NCI-H524 treated with DMSO at 0.1 percent for 48 hours (cell line): ENCODE results near the gene NELFCD.
A peak's percentile ranks its signal among the peaks of the same experiment; 100 is the strongest.
"Not testable (repeated sequence)": the region's sequence is repeated elsewhere in the genome, so short reads cannot be mapped to it uniquely, and the experiment has no call there.

Experiments
- DNase-seq: peaks from one replicate; lab custom pipeline; 2025; lab: John Stamatoyannopoulos, UW

The NELFCD gene, protein sequence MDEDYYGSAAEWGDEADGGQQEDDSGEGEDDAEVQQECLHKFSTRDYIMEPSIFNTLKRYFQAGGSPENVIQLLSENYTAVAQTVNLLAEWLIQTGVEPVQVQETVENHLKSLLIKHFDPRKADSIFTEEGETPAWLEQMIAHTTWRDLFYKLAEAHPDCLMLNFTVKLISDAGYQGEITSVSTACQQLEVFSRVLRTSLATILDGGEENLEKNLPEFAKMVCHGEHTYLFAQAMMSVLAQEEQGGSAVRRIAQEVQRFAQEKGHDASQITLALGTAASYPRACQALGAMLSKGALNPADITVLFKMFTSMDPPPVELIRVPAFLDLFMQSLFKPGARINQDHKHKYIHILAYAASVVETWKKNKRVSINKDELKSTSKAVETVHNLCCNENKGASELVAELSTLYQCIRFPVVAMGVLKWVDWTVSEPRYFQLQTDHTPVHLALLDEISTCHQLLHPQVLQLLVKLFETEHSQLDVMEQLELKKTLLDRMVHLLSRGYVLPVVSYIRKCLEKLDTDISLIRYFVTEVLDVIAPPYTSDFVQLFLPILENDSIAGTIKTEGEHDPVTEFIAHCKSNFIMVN

DNA sequence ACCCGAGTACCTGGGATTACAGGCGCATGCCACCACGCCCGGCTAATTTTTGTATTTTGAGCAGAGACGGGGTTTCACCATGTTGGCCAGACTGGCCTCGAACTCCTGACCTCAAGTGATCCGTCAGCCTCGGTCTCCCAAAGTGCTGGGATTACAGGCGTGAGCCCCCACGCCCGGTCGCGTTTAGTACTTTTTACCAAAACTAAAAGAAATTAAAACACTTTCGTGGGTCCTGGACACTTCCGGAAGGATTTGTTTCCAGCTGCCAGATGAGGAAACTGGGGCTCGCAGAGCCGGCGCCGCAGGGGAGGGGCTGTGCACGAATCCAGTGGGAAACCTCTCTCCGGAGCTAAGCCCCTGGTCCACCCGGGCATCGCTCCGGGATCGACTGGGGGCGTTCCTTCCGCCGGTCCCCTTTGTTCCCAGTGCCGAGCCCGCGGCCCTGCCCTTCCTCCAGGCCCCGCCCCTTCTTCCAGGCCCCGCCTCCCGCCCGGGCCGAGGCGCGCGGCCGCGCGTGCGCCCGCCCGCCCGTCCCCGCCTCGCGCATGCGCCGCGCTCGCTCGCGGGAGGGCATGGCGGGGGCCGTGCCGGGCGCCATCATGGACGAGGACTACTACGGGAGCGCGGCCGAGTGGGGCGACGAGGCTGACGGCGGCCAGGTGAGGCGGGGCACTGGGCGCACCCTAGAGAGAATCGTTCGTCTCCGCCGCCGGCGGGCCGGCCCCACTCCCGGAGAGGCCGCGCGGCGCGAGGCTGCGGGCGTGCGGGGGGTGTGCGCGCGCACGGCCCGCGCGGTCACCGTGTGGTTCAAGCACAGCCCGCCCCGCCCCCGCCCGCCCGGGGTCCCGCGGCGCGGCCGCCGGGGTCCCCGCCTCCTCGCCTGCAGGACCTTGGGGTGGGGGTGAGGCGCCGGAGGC lies at the start of gene NELFCD:
Gene NELFCD (plus strand): TSS at position 546 of the 917 bp plus-strand sequence. CDS start 54 bp downstream, at position 600.
- DNase-seq: peak; percentile 20

DNA sequence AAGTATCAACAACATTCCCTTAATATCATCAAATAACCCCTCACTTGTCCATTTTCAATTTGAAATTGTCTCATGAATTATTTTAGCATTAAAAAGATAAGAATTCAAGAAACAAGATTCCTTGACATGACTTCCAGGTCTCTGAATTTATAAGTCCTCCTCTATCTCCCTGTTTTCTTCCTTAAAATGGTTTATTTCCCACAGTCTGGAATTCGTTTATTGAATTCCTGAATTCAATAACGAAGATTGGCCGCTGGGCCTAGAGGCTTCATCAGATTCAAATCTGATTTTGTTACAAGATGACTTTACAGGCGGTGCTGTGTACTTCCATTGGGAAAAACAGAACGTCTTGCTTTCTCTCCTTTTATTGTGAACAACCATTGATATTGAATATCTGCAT lies 48.9 kb upstream of the NELFCD start:
- no peak for DNase-seq

DNA sequence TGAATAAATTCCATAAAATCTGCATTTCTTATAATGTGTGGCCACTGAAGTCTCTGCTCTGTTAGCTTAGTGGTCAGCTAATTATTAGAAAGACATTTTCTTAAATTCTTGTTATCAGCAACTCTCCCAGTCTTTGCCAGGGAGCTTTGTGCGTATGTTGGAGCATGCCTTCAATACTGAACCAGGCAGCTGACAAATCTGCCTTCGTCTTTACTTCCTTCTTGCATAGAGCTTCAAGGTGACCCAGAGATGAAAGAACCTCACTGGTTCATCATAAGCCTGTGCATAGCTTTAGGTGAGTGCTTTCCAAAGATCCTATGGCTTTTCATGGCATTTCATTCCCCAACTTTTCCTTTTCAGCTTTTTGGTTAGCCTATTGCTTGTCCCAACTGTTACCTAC lies 43.0 kb upstream of the NELFCD start:
- no peak for DNase-seq

DNA sequence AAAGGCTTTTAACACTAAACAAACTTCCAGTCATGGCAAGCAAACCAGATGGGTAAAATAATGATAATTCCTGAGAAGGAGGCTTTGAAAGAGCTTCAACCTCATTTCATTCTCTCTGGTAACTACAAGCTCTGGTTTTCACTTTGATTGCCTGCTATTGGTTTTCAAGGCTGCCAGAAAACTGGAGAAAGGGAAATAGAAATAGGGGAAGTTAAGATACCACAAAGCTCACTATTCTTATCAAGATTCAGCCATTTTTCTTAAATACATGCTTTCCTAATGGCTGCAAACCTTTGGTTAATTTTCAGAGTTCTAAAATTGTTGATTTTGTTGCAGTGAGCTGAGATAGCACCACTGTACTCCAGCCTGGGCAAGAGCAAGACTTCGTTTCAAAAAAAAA lies 42.5 kb upstream of the NELFCD start:
- no peak for DNase-seq

DNA sequence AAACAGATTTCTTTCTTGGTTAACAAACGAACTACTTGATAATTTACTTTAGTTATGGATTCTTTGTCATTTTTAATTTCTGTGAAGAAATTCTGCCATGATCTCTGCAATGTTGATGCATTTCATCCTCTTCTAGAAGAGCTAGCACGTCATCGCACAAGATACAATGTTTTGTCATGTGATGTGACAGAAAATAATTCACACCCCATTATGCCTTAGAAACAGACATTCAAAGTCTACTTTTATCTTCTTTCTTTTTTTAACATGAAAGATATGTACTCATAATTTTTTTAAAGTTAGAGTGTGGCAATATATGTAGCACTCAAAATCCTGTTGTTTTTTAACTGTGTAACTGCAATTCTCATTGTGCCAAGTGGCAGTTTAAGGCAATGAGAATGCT lies 39.6 kb upstream of the NELFCD start:
- DNase-seq: no peak

DNA sequence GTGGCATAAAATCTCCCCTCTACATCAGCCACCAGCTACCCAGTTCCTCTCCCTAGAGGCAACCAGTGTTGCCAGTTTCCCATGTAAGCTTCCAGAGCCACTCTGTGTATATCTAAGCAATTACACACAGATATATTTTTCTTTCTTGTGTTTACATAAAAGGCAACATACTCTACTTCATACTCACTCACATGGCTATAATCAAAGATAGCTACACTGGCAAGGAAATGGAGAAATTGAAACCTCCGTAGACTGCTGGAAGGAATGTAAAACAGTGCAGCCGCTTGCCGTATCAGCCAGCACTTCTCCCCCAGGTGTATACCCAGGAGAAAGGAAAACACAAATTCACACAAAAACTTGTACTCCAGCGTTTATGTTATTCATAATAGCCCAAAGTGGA lies 38.5 kb upstream of the NELFCD start:
- DNase-seq: no peak

DNA sequence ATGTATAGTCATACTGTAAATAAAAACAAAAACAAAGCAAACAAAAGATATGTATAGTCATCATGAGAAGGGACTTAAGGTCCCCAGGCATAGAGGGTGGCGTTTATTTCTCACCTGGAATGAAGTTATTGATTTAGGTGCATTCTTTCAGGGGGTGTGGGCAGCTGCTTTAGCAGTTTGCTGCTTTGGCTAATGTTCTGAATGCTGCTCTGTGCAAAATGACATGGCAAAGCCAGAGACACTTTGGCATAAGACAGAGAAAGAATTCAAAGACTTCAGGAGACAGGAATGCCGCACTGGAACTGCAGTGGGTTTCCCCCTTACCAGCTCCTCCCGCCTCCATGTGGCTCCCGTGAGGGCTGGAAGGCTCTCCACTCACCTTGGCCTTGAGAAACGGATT lies 36.4 kb upstream of the NELFCD start:
- DNase-seq: no peak

DNA sequence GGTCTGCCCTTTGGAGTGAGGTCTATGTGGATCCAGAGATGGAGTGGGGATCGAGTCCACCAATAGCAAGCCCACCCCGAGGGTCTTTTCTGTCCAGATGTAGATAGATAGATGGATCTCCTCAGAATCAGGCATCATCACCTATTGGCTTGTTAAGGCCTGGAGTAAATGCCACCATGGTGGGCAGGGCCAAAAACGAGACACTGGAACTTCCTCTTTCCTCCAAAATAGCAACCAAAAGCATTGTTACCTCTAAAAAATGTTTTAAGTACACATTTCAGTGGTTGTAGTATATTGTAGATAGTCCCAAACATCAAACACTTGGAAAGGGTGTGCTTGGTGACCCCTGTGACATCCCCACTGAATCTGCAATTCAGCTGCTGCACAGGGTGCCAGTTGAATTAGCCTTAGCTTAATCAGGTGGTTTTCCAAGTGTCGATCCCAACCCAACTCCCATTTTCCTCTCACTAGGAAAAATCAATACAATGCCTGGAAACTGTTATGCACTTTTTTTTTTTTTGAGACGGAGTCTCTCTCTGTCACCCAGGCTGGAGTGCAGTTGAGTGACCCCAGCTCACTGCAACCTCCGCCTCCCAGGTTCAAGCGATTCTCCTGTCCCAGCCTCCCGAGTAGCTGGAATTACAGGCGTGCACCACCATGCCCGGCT lies 35.0 kb upstream of the NELFCD start:
- DNase-seq: no peak

DNA sequence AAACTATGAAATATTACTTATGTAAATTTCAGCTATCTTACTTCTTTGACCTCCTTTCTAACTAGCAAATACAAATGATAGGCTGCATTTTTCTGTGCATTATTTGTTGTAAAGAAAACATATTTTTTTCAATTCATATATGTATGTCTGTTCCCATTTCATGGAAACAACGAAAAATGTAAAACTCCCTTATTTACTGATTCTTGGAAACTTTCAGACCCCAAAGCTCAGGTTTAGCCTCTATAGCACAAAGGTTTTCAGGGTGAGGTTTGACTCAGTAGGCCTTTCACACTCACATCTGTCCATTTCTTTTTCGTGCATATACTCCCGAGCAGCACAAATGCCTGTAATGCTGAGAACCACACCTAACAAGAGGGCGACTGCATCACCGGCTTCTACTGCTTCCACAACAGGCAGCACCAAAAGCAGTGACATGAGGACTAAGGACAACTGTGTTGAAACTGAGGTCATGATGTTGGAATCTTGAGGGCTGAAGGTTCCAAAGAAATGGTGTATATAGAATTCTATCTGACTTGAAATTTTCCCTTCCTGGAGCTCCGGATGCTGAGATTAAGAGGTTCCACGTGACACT lies 33.2 kb upstream of the NELFCD start:
- DNase-seq: not testable (repeated sequence)

DNA sequence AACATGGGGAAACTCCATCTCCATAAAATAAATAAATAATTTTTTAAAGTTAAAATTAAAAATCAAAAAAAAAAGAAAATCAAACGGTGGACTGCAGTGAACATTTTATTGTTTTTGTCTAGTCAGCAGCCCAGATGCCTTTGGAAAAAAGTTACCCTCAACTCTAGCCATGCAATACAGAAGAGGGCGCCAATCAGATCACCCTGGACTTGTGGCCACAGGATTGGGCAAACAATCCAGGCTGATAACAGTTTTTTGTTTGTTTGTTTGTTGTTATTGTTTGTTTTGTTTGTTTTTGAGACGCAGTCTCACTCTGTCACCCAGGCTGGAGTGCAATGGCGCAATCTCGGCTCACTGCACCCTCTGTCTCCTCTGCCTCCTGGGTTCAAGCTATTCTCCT lies 30.5 kb upstream of the NELFCD start:
- DNase-seq: no peak

DNA sequence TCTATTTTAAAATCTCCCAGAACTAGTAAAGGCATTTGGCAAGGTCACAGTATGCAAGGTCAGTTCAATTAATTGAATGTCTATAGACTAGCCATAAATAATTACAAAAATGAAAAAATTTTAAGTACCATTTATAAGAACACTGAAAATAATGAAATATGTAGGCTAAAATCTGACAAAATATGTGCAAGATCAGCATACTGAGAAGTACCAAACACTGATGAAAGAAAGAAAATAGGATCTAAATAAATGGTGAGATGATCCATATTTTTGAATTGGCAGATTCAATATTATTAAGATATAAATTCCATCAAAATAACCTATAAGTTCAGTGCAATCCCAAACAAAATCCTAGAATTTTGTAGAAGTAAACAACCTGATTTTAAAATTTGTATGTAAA lies 28.0 kb upstream of the NELFCD start:
- no peak for DNase-seq

DNA sequence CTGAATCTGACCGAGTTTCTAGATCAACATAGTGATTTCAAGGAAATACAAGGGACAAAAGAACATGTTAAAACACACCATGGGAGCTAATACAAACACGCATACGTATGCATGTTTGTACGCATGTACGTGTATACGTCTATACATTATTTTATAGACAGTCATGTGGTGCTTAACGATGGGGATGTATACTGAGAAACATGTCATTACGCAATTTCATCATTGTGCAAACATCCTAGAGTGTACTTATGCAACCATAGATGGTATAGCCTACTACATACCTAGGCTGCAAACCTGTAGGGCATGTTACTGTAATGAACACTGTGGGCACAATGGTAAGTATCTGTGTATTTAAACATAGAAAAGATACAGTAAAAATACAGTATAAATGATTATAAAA lies 25.0 kb upstream of the NELFCD start:
- no peak for DNase-seq

DNA sequence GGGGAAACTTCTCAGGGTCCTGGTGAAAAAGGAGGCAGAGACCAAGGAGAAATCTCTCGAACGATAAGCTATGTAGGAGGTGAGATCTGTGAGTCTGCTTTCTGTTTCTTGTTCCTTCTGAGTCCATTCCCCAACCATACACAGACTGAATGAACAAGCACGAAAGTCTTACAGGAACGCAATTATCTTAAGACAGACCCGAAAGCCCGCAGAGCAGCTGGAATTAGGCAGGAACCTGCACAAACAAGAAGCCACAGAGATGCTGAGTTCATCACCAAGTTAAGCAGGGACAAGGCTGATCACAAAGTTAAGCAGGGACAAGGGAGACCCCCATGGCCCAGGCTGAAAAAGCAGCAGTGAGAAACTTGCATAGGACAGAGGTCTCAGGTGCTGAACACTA lies 21.4 kb upstream of the NELFCD start:
- DNase-seq: no peak

DNA sequence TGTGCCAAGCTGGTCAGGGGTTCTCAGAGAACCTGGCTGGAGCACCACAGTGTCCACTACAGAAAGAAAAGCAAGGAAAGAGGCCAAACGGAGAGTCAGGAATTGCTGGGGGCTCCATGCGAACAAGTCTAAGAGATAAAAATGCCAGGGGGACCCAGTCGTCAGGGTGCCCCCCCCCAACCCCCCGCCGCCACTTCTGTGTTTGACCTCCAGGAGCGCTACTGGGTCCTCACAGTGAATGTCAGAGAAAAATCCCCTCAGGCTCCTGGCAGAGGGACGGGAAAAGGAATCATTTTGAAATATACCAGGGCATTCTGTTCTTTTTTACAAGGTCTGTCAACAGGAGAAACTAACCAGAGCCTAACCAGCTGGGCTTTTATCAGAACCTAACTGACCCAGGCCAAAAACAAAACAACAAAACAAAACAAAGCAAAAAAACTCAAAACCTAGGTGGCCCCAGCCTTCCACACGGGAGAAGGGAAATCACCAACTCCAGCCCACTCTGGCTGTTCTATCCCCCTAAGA lies 17.9 kb upstream of the NELFCD start:
- DNase-seq: no peak

DNA sequence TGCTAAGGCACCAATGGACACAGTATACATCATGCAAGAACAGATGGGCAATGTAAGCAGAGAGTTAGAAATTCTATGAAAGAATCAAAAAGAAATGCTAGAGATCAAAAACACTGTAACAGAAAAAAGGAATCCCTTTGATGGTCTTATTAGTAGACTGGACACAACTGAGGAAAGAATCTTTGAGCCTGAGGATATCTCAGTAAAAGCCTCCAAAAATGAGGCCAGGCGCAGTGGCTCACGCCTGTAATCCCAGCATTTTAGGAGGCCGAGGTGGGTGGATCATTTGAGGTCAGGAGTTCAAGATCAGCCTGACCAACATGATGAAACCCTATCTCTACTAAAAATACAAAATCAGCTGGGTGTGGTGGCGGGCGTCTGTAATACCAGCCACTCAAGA lies 17.1 kb upstream of the NELFCD start:
- DNase-seq: not testable (repeated sequence)

DNA sequence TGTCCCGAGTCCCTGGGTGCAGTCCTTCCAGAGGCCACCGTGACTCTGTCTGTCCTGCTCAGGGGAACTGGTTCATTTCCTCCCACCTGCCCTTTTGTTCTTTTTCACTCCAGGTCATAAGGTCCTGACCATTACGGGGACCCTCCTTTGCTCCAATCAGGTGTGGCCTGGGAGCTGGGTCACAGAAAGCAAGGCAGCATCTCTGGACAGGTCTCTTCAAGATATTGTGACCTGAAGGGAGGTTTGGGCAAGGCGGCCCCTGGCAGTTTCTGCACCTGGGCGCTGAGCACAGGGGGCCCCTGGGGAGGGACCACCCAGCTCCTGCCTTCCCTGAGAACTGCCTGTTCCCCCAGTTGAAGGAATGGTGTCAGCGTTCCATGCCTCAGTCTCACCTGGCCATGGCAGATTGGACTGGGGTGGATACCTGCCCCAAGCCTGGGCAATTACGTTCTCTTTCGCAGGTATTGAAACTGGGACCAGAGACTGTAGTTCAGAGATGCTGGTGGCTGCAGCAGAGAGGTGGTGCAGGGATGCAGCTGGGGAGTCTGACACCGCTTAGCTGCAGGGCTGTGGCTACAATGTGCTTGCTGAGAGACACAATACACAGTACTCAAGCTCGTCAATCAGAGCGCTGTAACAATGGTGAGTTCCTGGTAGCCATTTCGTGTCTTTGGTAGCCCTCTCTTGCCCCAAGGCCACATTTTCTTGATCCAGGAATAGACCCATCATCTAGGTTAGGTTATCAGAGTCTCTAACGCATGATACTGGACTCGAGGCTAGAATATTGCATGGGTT lies 15.6 kb upstream of the NELFCD start:
- no peak for DNase-seq

DNA sequence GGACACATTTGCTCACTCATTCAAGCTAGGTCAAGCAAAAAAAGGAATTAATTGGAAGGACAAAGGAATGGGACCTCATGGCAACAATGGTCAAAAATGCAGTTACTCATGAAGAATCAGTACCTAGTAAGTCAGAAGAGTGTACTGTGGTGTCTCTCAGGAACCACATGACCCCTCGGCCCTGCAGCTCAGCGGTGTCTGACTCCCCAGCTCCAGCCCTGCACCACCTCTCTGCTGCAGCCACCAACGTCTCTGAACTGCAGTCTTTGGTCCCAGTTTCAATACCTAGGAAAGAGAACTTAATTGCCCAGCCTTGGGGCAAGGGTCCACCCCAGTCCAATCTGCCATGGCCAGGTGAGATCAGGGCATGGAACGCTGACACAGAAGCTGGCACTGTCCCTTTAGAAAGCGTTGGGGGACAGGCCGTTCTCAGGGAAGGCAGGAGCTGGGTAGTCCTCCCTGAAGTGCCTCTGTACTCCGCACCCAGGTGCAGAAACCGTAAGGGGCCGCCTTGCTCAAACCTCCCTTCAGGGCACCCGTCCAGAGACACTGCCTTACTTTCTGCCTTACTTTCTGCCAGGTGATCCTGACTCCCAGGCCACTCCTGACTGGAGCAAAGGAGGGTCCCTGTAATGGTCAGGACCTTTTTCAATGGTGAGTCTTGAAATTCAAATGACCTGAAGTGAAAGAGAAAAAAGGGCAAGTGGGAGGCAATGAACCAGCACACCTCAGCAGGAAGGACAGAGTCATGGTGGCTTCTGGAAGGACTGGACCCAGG lies 13.2 kb upstream of the NELFCD start:
- DNase-seq: no peak

DNA sequence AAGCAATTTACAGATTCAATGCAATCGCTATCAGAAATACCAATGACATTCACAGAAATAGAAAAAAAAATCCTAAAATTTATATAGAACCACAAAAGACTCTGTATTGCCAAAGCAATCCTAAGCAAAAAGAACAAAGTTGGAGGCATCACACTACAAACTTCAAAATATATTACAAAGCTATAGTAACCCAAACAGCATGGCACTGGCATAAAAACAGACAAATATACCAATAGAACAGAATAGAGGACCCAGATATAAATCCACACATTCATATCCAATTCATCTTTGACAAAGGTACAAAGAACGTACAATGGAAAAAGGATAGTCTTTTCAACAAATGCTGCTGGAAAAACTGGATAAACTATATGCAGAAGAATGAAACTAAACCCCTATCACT lies 11.6 kb upstream of the NELFCD start:
- no peak for DNase-seq

DNA sequence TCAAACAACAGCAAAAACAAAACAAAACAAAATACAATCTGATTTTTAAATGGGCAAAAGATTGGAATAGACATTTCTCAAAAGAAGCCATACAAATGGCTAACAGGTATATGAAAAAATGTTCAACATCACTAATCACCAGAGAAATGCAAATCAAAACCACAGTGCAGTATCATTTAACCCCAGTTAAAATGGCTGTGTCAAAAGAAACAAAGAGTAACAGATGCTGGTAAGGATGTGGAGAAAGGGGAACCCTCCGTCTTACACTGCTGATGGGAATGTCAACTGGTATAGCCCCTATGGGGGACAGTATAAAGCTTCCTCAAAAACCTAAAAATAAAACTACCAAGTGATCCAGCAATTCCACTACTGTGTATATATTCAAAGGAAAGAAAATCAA lies 10.9 kb upstream of the NELFCD start:
- no peak for DNase-seq

DNA sequence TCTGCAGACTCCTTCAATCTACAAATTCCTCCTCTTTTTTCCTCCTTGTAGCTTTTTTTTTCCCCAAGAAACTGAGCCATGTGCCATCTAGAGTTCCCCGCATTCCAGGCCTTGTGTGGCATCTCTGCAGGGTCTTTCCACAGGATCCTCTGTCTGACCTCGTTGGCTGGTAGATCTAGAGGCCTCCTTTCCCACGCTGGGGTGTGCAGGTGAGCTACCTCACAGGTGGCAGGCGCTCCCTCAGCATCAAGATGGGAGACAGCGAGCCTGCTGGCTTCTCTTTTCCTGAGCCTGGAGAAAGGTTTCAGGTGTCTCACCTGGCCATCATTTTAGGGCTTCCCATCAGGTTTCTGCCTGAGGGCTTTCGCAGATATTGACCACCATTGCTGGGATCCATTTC lies 9.6 kb upstream of the NELFCD start:
- DNase-seq: no peak
